RPMI8226 (cell line): Measurements from ENCODE around the gene AMBRA1.

Source experiments
- DNase-seq: peaks from one replicate; pipeline ENCODE4 v3.0.0-alpha.2; 2015

Gene AMBRA1

DNA sequence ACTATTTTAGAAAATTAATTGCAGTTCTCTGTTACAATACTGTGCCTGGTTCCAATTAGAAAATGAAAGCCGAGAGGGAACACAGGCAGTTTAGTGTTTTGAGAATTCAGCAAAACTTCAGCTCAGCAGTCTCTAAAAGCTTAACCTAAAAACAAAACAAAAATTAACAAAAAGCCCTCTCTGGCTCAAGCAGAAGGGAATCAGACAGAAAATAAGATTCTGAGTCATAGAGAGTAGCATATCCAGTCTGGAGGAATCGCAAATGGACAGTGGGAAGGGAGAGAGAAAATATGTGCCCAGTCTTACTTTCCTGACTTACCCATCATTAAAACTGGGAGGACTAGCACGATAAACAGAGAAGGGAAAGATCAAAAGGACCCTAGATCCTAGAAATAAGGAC is 164.1 kb downstream of the AMBRA1 start:
- DNase-seq, result no peak

DNA sequence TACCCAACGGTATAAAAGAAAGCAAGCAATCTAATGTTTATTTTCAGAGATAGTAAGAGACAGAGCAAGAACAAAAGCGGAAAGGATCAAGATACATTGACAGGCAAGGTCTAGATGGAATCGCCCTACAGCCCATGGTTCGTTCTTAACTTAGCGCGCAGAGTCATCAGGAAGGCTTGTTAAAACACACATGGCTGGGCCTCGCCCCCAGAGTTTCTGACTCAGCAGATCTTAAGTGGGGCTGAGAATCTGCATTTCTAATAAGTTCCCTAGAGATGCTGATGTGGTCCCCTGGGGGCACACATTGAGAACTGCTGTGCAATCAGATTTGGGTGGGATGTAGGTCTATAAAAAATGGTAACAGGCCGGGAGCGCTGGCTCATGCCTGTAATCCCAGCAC is 166.5 kb downstream of the AMBRA1 start:
- no peak for DNase-seq

DNA sequence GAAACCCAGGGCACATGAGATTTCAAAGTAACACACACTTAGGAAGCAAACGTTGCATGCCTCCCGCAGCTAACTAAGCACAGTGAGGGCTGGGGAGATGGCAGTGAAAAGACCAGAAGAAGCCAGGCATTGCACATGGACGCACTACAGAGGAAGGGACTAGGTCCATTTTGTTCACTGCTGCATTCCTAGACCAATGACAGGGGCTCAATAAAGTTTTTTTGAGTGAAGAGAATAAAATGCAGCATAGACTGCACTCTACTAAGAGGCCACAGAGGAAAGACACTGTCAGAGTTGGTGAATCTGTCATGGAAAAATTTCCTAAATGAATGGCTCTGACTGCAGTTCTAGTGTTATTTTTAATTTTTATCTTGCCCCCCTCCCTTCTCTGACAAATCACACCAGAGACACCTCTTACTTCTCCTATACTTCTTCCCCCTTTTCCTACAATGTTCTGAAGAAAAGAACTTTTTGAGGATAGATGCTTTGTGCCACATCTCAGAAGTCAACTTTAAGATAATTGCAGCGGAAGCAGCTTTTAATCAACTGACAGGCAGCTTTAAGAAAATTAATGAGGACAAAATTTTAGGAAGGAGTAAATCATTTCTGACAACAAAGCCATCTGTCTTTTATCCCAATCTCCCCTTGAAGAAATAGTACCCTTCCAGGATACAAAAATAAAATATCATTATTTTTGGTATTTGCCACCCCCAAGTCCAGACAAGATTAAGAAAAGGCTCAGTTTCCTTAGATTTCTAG is 167.4 kb downstream of the AMBRA1 start:
- no peak for DNase-seq

DNA sequence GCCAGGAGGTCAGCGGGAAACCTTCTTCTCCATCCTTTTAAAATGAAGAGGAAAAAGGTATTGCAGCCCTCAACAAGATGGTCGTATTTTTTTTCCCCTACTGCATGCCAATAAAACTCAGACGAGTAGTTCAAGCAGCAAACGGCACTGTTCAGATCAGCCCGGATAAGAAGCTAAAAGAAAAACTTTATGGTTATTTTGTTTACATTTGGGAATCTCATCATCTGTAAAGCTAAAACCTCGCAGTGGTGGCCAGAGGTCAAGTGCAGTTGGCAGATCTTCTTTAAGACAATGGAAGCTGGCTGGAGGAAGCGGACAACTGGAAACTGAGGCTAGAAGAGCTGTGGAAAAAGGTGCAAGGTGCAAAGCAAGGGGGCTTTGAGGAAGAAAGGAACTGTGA is 171.2 kb downstream of the AMBRA1 start:
- no peak for DNase-seq

DNA sequence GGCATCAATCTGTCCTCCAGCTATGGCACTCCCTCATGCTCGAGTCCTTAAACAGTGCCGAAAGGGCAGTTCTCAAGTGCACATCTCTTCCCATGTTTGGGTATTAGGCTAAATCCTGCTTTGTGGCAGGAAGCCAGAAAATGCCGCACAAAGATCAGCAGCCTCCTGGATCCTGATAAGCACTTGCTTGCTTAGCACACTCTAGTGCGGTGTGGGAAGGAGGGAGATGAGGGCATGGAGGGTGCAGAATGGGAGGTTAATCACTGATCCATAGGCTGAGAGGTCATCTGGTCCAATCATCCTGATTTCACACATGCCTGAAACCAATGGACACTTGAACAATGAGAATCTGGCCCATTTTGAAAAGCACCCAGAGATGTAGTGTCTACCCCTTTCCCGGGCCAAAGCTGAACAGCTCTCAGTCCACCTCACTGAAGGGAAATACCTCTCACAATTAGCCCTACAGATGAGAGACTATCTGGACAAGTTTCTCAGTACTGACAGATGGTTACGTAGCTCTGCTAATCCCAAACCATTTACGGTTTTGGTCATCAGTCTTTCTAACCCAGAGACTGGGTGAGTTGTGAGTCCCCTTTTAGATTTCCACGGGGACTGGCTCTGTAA is 172.5 kb downstream of the AMBRA1 start:
- DNase-seq, result no peak

DNA sequence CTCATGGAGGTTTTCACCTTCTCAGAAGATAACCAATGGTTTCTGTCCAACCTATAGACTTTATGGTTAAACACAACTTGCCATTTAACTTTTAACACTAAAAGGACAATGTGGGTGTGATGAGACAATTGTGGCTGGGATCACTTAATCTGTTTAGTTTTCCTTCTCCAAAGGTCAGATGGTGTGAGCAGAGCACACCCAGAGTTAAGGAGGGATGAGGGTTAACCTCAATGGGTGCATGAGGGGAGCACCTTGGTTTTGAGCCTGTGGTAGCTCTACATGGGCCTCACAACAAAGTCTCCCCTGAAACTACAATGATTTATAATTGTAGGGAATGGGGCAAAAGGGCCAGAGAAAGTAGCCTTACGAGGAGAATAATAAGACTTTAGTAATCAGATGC is 173.3 kb downstream of the AMBRA1 start:
- no peak for DNase-seq

DNA sequence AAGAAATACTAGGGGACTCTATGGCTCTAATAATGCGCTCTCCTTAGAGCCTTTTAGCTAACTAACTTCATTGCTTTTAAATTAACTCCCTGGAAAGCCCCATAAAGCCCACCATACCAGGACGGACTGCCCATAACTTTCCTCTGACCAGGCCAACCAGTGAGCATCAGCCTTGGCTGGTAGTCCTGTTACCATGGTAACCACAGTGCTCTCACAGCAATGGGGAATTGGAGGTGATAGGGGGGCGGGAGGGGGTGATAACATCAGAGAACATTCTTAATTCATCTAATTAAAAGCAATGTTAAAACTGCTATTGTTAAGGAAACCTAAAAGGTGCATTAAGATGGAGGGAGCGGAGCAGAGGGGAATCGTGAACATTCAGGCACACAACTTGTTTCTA is 175.1 kb downstream of the AMBRA1 start:
- DNase-seq, result no peak

DNA sequence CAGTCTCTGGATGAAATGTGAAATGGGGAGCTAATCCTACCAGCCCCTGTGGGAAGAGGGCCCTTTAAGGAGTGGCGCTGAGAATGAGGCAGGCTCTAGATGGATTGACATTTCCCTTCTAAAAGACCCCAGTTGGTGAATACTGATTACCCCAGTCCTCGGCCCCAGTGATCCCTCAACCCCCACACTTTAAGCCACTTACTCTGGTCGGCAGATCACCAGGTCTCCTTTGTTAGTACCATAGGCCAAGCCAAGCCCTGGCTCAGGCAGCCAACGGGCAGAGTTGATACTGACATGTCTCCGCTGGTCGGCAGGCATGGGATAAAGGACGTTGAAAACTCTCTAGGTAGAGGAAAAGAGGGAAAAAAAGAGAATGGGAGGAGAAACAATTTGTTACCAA is 176.1 kb downstream of the AMBRA1 start:
- DNase-seq, result no peak

DNA sequence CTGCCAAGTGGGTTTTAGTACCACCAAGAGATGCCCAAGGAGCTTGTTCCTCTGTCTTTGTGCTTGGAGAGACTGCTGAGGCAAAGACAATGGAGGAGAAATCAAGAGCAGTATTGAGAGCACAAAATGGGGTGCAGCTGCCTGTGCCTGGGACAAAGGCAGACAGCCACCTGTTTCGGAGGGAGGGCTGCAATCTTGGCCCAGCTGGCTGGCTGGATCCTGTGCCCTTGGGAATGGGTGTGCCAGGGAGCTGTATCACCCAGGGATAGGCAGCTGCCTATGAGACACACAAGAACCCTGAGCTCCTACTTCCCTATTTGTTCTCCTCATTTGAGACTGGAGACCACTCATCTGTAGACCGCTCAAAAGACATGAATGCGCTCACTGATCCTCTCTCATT is 178.9 kb downstream of the AMBRA1 start:
- no peak for DNase-seq

DNA sequence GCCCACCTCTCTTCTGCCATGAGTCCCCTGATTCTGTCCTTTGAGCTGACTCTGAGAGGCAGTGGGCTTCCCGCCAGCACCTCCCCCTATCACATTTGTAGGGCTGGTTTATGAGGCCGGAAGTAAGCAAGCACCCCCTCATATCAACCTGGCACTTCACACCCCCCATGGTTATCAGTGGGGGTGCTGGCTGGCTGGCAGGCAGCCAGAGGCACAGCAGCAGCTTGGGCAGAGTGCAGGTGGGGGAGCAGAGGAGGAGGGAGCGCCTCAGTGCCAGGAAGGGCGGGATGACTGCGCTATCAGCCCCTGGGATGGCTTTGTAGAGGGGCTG is 179.4 kb downstream of the AMBRA1 start:
- DNase-seq, result no peak

DNA sequence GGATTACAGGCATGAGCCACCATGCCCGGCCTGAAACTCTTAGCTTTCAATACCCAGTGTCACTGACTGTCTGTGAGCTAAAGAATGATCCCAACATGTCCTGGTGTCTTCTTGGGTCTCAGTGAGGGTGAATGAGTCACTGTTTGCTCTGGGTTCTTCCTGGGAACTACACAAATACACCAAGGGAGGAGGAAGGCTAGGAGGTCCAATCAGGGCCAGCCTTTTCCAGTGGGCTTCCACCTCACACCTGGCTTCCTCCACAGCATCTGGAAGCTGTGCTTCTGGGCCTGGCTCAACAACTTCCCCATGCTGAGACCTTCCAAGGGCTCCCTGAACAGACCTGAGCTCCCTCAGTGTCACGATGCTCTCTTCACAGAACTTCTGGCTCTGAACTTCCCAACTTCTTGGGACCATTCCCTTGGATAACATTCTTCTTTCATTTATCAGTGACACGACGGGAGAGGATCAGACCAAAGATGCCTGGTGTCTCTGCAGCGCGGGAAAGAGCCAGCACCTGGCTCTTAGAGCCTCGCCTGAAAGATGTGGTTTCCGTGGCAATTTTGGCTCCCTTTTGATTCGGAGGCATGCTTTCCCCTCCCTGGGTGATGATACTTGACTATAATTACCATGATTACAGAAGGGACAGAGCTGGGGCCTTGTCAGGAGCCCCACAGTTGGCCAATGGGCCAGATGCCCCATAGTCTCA is 179.9 kb downstream of the AMBRA1 start:
- DNase-seq, result no peak

DNA sequence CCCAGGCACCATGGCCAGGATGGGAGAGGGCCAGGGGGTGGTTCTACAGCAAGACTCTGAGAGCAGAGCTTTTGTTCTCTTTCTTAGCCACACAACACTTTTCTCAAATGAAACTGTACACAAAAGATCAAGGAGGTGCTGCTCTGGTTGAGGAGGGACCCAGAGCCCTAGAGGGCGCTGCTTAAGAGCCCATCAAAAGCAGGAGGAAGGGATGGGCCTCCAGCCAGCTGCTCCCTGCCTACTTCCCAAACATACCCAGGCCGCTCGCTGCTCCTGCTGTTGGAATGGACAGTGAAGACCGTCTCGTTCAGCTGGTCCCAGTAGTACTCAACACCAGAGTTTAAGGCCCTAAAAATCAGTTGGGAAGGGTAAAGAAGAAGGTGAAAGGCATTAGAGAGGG is 183.8 kb downstream of the AMBRA1 start:
- no peak for DNase-seq

DNA sequence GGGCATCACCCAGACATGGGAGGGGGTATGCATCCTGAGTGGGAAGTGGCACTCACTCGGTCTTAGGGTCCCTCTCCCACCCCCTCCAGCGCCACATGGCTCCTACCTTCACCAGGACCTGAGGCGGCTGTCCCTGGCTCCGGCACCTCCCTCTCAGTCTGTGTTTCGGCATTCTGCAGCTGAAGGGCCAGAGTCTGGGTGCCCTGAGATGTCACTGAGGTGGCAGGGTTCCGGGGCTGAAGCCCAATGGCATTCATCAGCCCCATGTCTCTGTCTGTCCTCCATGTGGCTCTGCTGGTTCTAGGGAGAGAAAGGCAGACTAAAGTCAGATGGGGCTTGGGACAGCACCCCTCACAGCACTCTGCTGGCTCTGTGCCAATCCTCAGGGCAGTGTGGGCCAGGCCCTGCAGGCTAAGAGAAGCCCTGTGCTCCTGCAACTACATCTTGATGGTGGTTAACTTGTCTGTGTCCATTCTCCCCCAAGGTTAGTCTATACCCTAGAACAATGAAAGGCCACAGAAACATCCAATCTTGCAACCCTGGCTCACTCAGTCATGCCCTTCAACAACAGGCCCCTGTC is 185.3 kb downstream of the AMBRA1 start:
- DNase-seq, result no peak

DNA sequence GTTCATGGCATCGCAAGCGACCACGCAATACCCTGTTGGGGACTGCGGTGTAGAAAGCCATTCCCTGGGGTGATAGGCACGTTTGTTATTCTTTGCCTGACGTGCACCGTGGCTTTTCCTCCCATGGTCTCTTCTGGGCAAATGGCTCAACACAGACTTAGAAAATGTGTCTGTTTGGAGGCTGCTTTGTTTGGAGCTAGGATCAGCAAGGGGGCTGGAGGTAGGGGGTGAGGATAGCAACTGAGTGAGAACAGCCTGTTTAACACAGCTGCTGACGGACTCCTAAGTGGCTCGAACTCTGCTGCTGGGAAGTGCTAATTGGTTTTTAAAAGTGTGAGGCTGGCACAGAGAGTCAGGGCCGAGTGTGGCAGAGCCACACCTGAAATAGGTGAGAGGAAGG is 186.2 kb downstream of the AMBRA1 start:
- DNase-seq, result no peak

DNA sequence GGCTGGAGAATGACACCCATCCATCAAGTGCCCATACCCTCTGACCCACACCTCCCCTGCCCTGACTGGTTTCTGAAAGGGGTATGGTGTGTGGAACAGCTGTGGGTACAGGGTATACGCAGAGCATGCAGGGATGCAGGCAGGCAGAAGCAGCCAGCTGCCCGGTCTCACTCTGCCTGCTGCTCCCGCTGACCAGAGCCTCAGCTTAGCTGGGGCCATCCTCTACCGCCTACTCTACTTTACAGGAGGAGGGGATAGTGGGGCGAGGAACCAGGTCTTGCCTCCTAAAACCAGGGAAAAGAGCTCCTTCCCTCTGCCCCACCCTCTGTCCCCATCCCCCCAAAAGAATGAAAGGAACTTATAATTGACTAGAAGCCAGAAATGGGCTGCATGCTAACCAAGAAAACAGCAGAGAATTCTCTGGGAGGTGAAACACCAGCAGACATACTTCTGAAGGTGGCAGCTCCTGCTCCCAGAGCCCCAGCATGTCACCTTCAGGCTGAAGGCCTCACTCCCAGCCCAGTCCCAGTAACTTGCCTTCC is 189.3 kb downstream of the AMBRA1 start:
- no peak for DNase-seq

DNA sequence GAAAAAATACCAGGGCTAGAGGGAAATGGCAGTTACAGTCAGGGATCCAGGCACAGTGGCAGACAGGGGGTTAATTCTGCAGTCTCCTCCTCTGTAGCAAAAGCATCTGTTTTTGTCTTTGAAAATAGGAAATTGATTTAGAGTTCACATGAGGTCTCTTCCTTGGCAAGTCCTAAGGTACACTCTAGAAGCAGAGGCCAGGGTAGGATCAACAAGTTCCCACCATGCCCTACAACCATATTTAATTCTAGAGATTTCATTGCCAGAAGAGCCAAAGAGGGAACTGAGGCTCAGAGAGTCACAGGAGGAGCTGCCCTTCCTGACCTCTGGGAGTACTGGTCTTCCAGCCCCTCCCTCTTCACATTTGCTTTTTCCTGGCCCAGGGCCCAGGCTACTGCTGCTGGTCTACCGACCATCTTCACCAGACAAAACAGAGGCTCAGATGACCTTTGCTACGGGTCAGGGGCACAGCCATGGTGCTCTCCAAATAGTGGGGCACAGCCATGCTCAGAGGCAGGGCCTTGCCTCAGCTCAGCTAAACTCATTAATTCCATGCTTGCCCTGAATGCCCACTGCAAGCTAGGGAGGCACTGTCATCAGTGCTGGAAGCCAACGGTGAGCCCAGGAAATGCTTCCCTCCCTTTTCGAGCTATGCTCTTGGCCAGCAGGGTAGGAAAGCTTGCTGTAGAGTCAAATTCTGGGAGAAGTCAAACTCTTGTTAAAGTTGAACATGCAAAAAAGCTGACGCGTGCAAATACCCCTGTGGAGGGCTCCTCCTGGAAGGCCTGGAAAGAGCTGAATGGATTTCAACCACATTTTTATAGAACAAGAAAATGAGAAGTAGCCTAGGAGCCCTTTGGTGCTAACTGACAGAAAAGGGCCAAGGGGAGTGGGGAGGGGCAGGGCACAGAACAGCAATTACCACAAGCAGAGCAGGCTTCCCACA is 190.6 kb downstream of the AMBRA1 start:
- DNase-seq, result no peak

DNA sequence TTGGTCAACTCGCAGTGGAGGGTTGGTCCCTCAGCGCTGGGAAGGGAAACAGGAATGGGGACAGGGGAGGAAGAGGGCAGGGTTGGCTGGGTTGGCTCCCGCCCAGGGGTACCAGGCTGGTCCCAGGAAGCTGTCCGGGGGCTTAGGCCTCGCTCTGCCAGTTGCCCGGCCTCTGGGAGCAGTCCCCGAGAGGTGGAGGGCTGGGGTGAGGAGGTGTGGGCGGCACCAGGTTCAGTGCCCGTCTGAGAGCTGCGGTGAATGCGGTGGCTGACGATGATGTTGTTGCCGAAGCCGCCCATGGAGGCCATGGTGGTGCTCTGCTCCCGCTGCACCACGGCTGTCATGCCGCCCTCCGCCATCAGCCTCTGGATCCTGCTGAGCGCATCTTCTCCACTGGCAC is 196.3 kb downstream of the AMBRA1 start:
- DNase-seq, result no peak

DNA sequence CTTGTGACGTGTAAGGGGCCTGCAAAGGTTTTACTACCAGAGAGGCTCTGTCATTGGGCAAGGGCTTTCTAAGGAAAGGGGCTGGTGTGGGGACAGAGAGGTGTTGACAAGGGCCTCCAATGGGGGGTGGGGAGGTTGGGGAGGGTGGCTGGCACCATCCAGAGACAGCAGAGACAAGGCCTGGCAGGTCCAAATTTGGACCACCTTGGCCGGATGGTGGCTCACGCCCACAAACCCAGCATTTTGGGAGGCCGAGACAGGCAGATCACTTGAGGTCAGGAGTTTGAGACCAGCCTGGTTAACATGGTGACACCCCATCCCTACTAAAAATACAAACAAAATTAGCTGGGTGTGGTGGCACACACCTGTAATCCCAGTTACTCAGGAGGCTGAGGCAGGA is 200.1 kb downstream of the AMBRA1 start:
- DNase-seq, result no peak

DNA sequence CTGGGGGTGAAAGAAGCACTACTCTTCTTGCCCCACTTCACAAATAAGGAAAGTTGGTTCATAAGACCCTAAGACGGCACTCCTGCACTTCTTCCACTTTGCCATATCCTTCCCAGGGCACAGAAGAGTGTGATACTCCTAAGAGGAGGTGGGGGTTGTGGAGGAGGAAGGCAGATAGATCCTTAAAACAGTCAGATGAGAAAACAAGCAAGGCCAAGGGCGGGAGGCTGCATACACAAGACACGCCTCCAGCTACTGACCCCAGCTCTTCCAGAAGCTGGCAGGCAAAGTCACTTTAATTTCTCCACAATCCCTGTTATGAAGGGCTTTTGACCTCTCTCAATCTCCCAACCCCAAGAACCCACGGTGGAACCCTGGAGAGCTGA is 200.6 kb downstream of the AMBRA1 start:
- no peak for DNase-seq

DNA sequence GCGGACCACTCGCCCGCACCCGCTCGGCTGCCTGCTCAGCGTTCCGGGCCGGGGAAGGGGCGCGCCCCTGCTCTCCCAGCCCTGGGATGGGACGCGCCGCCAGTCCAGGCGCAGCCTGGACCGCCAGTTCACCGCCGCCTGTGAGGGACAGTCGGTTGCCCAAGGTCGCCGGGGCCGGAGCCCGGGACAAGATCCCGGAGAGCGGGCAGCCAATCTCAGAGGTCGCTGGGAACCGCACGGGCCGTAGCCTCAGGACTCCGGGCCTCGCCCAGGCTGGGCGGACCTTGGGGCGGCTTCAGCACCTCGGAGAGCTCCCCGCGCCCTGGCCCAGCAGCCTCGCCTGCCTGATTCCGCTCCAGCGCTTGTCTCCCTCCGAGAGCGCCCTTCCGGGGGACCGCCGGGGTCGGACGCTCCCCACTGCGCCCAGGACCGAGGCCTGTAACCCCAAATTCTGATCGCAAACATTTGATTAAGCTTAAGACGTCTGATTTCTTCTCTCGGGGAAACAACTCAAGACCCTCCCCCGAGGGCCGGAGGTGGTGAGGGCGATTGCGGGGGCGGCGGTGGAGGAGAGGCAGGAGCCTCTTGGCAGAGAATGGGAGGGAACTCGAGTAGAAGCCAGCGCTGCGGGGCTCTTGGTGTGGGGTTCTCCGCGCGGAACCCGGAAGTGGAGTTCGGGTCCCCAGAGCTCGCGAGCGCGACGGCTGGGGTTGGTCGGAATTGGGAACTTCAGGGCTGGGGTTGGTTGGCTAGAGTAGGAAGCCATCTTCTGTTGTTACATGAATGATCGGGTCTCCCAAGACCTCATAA is 201.2 kb downstream of the AMBRA1 start:
- peak; percentile 69 for DNase-seq

DNA sequence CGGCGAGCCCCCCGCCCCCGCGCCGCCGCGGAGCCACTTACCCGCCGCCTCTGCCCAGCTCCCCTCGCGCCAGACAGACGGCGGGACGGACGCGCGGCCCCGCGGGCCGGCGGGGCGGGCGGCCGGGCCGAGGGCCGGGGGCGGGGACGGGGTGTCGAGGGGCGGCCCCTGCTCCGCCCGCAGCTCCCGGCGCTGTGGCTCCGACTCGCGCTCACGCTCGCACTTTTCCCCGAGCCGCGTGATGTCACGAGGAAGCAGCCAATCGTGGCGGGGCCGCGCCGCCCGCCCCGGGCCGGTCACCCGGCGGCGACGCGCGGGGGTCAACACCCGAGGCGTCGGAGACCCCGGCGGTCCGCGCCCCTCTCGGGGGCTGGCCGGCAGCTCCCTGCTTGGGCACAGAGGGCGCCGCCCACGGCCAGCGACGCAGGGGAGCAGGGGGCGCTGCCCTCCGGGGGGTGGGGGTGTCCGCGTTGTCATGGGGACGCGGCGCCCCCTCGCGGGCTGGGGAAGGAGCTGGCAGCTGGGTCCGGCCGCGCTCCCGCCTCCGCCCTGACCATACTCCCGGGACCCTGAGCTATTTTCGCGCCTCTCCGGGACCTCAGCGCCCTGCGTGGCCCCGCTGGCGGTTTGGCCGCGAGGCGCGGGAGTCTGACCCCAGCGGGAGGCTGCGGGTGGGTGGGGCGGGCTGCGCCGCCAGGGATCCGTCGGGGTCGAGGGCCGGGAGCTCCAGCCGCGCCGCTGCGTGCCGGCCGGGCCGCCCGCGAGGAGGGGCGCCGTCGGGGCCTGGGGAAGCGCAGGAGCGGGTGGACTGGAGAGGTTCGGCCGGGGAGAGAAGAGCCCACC is 202.0 kb downstream of the AMBRA1 start, which contains the start of gene CHRM4:
TSS of gene CHRM4 (minus strand) at position 199 of the 843 bp plus-strand sequence. CDS start 5,219 bp downstream, outside the sequence.
- DNase-seq, result no peak
